Left hindlimb (tissue), 1 donor: ENCODE data around the gene KMT2C.
"Not testable (repeated sequence)": the region's sequence is repeated elsewhere in the genome, so short reads cannot be mapped to it uniquely, and the experiment has no call there.

Experiments used
- DNase-seq: peaks from one replicate; pipeline ENCODE4 v3.0.0-alpha.2; 2018

Gene KMT2C

DNA sequence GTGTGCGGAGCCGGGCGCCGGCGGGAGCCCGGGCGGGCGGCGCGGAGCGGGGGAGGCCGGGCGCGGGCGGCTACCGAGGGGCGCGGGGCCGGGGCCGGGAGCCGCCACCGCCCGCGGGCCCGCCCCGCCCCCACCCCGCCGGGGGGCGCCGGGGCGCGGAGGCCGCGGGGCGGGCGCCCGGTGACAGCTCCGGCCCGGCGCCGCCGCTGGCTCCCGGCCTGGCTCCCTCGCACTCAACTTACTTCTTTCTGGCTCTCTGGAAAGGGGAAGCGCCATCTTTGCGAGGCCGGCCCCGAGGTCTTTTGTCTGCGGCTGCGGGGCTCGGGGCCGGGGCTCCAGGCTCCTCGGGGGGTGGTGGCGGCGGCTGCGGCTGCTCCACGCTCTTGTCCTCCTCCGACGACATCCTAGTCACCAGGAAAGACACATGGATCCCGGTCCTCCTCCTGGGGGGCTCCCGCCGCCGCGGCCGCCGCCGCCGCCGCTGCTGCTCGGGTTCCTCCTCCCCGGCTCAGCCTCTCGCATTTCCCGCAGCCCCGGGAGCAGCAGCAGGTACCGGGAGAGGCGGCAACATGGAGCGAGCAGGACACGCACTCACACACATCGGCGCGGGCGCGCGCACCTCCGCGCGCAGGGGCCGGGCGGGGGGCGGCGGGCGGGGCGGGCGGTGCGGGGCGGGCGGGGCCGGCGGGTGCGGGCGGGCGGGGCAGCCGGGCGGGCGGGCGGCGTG lies at the start of gene KMT2C:
Gene KMT2C (minus strand): TSS at position 620 of the 727 bp plus-strand sequence. CDS start 217 bp downstream, at position 403.
- peak; percentile 65 for DNase-seq

DNA sequence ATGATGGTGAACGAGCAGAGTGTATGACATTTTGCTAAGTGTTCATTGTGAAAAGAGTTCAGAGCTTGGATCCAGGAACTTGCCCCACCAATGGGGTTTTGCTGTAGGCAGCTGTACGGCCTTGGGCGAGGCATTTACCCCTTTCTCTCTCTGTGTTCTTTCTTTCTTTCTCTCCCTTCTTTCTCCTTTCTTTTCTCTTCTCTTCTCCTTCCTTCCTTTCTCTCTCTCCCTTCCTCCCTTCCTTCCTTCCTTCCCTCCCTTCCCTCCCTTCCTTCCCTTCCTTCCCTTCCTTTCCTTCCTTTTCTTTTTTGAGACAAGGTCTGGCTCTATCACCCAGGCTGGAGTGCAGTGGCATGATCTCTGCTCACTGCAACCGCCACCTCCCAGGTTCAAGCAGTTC lies 45.3 kb upstream of the KMT2C start:
- DNase-seq = no peak

- DNase-seq = no peak
These were observed 44.9 kb upstream of the KMT2C start for GRCh38 chr7:152480664-152481063.

- DNase-seq = no peak
These were observed 43.8 kb upstream of the KMT2C start for GRCh38 chr7:152479595-152479994.

DNA sequence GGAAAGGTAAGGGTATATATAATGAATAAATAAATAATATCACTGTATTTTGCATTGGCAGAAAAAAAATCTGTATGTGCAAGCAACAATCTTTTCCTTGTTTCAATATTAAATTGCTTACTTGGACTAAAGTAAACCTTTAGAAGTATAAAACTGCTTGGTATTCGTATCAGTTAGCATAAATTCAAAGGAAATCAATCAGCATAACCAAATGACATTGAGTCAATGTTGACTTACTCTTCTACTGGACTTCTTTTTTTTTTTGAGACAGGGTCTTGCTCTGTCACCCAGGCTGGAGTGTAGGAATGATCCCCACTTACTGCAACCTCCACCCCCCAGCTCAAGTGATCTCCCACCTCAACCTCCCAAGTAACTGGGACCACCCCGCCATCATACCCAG lies 42.3 kb upstream of the KMT2C start:
- no peak for DNase-seq

- DNase-seq = no peak
These were observed 41.3 kb upstream of the KMT2C start for GRCh38 chr7:152477079-152477478.

DNA sequence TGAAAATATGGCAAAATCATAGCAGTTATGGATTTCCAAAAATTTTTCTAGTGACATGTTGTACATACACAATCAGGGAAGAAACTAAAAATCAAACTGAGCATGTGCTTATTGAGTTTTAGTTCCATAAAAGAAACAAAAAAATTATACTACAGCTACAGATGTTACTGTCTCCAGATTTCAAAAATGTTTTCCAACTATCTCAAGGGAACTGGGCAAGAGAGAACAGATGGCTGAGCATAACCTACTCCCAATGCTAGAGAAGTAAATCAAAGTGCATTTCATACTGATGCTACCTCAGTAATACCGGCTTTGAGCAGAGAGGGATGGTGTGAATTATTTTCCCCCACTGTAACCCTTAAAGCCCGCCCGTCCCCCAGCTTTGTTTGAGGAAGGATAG lies 40.7 kb upstream of the KMT2C start:
- DNase-seq = no peak

DNA sequence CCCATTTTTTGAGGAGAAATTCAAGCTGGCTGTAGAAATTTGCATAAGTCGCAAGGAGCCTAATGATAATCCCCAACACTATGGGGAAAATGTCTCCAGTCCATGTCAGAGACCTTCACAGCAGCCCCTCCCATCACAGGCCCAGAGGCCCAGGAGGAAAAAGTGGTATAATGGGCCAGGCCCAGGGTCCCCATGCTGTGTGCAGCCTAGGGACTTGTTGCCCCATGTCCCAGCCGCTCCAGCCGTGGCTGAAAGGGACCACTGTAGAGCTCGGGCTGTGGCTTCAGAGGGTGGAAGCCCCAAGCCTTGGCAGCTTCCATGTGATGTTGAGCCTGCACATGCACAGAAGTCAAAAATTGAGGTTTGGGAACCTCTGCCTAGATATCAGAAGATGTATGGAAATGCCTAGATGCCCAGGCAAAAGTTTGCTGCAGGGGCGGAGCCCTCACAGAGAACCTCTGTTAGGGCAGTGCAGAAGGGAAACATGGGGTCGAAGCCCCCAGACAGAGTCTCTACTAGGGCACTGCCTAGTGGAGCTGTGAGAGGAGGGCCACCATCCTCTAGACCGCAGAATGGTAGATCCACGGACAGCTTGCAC lies 35.3 kb upstream of the KMT2C start:
- DNase-seq = not testable (repeated sequence)

GRCh38 chr7:152470251-152471022 lies 34.6 kb upstream of the KMT2C start:
- DNase-seq = not testable (repeated sequence)

- not testable (repeated sequence) for DNase-seq
These were observed 33.8 kb upstream of the KMT2C start for GRCh38 chr7:152469576-152469975.

GRCh38 chr7:152467225-152467624 lies 31.4 kb upstream of the KMT2C start:
- DNase-seq = no peak

DNA sequence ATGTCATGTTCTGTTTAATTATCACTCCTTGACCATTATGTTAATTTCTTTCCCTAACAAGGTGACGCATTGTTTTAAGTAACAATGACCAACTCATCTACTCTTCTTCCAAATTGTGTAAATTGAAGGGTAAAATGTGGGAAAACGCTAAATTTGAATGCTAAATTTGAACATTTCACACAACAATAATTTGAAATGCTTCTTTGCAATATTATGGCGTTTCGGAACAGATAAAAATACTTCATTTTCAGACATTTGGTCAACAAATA lies 29.2 kb upstream of the KMT2C start:
- no peak for DNase-seq

DNA sequence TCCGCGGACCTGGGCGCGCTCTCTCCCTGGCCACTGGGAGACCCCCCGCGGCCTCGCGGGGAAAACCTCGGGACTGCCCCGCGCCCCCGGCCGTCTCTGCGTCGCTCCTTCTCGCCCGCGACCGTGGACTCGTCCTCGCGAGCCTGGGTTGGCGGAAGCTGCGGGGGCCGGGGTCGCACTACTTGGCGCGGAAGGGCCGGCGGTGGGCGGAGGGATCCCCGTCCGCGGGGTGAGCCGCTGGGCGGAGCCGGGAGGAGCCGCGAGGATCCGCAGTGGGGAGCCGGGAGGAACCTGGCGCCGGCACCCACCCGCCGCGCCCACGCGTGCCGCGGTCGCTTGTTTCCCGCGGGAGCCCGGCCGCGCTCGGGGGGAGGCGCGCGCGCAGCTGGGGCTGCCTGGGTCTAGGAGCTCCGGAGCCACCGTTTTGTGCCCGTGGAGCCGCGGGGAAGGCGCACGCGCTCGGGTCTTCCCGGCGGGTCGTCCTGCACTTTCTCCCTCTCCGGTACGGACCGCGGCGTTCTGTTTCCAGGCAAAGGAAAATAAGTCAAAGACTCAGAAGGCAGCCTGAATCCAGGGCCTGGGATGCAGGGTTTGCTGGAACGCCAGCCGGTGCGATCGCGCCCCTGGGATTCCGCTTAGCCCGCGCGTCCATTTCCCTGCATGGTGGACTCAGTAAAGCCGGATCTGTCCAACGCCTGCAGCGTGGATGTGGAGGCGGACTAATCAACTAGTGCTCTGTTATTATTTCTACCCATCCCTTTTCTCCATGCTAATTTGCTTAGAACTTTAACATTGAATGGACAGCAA lies 28.7 kb upstream of the KMT2C start:
- DNase-seq = peak; percentile 88

DNA sequence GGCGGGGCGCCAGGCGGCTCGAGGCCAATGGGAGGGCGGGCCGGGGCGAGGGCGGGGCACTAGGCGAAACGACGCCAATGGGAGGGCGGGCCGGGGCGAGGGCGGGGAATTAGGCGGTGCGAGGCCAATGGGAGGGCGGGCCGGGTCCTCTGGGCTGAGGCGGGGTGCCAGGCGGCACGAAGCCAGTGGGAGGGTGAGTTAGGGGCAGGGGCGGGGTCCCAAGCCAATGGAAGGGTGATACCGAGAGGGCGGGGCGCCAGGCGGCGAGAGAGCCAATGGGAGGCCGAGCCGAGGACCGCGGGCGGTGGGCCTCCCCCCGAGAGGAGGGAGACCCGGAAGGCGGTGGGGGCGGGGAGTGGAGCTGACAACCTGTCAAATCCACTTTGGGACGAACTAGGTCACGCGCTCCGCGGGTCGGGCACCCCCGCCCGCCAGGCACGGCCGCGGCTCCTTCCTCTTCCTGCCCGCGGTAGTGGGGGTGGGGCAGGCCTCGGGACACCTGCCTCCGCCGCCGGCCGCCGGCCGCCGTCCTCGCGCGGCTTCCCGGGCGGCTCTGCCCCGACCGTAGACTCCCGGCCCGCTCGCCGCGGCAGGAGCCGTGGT lies 28.0 kb upstream of the KMT2C start:
- peak; percentile 100 for DNase-seq

GRCh38 chr7:152462995-152463708 lies 27.3 kb upstream of the KMT2C start:
- DNase-seq = no peak

DNA sequence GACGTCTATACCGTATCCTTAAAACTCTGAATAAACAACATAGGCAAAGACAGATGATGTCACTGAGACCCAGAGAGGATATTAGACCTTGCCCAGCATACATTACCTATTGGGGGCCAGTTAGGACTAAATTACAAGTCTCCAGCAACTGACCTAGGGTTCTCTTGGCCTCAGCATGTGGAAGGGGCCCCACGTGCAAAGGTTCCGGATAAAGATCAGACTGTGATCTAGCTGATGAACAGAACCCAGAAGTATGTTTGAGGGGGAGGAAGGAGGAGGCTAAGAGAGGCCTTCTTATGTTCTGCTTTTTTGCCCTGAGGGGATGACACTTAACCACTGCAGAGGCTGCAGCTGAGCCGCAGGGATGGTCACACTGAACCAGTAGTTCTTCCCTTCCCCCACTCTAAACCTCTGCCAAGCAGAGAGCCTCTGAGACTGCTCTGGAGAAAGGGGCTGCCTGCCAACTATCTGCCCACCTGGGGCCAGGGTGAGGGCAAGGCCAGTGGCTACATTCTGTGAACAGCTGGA lies 24.0 kb upstream of the KMT2C start:
- peak; percentile 36 for DNase-seq

GRCh38 chr7:152451356-152451755 lies 15.6 kb upstream of the KMT2C start:
- DNase-seq = no peak

DNA sequence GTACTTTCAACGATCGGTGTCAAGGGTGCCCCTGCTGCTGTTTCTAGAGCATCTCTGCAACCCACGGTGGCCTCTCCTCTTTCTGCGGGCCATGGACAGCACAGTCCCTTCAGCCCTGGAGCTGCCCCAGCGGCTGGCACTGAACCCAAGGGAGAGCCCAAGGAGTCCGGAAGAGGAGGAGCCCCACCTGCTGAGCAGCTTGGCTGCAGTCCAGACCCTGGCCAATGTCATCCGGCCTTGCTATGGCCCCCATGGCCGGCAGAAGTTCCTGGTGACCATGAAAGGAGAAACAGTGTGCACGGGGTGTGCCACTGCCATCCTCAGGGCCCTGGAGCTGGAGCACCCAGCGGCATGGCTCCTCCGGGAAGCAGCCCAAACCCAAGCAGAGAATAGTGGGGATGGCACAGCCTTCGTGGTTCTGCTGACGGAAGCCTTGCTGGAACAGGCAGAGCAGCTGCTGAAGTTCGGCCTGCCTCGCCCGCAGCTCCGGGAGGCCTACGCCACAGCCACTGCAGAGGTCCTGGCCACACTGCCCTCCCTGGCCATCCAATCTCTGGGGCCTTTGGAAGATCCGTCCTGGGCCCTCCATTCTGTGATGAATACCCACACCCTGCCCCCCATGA lies 9.7 kb upstream of the KMT2C start:
- not testable (repeated sequence) for DNase-seq

DNA sequence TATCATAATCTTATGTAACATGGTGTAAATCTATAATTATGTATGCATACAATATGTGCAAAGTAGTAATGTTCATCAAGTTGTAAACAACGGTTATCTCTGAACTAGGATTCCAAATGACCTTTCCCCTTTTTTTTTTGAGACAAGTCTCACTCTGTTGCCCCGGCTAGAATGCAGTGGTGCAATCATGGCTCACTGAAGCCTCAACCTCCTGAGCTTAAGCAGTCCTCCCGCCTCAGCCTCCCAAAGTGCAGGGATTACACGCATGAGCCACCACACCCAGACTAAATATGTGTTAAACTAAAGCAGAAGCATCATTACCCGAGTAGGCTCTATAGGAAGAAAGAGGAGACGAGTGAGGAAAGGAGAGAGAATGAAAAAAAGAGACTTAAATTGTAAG lies 7.8 kb upstream of the KMT2C start:
- DNase-seq = no peak

GRCh38 chr7:152442330-152442835 lies 6.6 kb upstream of the KMT2C start:
- DNase-seq = no peak

GRCh38 chr7:152441810-152442209 lies 6.0 kb upstream of the KMT2C start:
- not testable (repeated sequence) for DNase-seq
